CD4-positive, alpha-beta T cell treated with Interleukin-15 for 1 hour (primary cell): ENCODE data around the gene UGT1A1.

ENCODE experiments used
- DNase-seq: peaks from one replicate; pipeline ENCODE4 v3.0.0-alpha.2; 2020

The UGT1A1 gene

DNA sequence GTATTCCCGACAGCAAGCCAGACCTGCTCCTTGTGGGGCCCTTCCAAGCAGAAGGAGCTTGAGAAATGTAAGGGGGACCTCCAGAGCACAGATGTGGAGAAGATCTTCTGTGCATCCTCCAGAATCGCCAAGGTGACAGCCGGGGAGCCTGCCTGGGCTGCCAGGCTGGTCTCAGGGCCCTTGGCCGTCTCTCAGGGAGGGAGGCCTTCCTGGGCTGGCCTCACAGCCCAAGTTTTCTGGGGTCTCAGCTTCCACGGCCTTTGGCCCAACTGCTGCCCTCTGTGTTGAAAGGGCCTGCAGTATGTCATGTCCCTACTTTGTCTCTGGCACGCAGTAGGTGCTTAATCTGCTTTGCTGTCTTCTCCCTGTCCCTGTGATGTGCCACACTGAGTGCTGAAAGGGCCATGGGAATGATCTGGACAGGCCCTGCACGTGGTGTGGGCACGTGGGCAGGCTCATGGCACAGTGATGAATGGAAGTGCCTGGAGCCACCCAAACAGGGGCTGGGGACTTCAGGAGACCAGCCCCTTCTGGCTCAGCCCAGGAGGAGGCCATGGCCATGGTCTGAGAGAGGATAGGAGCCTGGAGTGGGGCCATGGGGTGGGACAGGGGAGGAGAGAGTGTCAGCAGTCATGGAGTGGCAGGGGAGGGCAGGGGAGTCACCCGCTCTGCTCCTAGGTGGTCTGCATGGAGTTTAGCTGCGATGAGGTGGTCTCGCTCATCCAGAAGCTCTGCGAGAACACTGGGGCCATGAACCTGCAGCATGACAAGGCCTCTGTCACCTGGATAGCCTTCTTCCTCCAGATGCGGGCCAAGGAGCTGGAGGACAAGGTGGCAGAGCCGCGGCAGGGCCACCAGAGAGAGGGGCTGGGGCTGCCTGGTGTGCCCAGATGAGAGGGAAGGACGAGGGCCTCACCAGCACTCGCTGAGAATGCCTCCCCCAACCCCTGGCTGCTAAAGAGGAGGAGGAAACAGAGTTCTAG, 58.9 kb downstream of the UGT1A1 start:
- DNase-seq, result no peak

DNA sequence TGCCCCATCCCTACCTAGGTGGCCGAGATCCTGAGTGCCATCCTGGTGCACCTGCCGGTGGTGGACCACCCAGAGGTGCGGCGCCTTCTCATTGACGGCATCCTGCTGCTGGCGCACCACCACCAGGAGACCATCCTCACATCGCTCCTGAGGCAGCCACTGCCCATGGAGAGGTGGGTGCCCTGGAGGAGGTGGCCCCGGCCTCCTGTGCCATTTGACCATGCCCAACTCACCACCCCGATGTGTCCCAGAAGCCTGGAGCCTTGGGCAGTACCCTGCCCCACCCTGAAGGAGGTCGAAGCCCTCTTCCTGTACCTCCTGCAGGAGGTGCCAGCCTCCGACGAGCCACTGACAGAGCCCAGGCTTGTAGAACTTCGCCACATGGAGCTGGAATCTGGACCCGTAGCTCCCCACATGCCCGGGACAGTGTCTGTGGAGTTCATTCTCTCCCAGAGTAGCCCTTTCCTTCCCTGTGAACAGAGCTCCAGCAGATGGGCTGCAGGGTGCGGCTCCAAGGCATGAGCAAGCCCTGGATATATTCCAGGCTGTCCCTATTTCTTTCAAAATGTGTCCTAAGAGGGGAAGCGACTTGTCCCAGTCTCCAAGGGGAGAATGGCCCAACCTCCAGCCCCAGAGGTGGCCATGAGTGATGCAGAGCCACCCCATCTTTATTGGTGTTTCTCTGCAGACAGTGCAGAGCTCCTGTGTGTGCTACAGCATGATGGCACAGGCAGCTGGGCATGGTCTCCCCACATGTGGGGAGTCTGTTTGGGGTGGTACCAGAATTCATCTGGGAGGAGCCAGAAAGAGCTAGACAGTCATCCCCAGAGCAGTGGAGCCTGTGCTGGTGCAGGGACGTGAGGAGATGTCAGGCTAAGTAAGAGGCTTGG, 60.1 kb downstream of the UGT1A1 start:
- DNase-seq, result no peak

DNA sequence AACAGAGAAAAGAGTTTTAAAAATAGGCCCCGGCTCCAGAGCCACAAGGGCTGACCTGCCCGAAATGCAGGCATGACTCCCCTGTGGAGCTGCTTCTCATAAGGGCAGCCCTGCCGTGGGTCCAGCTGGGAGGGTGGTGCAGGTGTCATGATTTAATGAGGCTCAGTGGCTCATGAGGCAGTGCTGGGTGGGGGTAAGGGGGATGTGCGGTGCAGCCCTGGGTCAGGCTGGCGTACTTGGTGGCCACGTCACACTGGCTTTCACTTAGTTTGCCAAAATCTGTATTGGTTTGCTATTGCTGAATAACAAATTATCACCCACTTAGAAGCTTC, 60.7 kb downstream of the UGT1A1 start:
- no peak for DNase-seq

DNA sequence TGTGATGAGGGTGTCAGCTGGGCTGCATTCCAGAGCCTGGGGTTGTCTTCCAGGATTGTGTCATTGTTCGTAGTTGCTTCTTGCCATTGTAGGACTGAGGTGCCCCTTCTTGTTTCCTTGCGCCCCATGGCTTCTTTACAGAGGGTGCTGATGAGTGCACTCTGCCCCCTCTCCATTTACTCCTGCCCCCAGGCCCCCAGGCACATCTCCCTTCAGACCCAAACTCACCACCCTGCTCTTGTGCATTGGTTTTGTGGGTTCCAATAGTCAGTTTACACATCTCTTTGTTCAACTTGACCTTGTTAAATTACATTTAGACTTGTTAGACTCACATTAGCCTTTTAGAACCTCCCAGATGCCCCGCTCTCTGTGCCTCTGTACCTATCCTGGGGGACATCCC, 61.1 kb downstream of the UGT1A1 start:
- no peak for DNase-seq

DNA sequence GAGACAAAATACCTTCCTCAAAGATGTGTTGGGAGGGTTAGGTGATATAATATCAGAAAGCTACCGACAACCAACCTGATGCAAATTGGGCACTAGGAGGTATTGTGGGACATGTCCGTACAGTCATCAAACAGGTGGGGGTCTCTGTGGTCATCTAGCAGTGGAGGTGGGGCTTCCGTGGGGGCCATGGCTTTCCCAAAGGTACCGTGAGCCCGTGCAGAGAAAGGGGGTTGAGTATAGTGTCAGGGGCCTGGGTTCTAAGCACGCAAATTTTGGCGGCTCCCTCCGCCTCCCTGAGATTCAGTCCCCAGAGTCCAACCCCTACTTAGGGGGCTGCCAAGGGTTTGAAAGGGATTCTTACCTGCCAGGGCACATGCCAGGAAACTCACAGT, 61.6 kb downstream of the UGT1A1 start:
- no peak for DNase-seq

DNA sequence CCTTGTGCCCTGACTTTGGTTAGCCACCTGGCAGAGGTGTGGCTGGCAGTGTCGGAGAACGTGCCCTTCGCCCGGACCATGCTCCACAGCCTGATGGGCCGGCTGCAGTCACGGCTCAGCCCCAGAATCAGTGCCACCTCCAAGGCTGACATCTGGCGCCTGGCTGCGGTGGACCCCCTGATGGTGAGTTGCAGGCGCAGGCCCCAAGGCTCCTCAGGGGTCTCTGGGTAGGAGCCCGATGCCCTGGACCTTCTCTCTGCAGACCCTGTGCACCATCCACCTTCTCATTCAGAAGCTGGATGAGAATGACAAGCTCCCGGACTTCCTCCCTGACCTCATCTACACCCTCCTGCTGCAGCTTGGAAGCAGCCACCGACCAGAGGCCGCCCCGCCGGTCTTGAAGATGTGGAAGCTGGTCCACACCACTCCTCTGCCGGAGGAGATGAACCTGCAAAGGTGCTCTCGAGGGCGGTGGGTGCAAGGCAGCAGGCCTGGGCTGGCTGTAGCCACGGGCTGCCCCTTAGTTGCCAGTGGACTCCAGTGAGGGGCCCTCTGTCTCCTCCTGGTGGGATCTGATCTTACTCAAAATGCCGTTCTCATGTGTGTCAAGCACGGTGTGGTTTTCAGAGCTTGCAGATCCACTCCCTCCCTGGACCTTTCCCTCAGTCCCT, 62.2 kb downstream of the UGT1A1 start:
- DNase-seq, result no peak
